ENCODE data around the gene NHLRC4. TPM values are rescaled to one million over a fixed set of nuclear protein-coding genes. Genes with fewer than 3 reads are reported as not detected.

NHLRC4 gene
- total and polyA plus RNA-seq, 2 of the 4 experiments (the other 2 are of a cell fraction) = 0.72 to 0.84 TPM

GRCh38 chr16:568401-569258, 1.8 kb downstream of the NHLRC4 start:
- no TSS peak for BruUV-seq (replicated peaks)
- Histone ChIP-seq H3K9me3 (ENCODE audit: control insufficient read depth, insufficient read depth, low read length) (no peaks in the 10 kb centered on the region), H2AK9ac (replicated peaks; ENCODE audit: low read depth, low read length, poor library complexity) (peak overlapping the region; percentile 93), H3K36me3 (ENCODE audit: control insufficient read depth, insufficient read depth, low read length) (no peaks in the 10 kb centered on the region), H4K91ac (ENCODE audit: insufficient read depth, low read depth, low read length) (no peak overlapping the region; the same call in 1 of the 2 replicates), H2BK5ac (ENCODE audit: low read depth, low read length, poor library complexity, severe bottlenecking) (no peak overlapping the region), H2BK15ac (ENCODE audit: low read depth, low read length) (no peak overlapping the region), H3K4ac (ENCODE audit: low read depth, low read length) (no peak overlapping the region), H3K23ac (ENCODE audit: low read depth, low read length) (no peak overlapping the region), H2AK5ac (ENCODE audit: low read depth, low read length) (no peak overlapping the region; the same call in 1 of the 2 replicates), H3K56ac (ENCODE audit: extremely low read depth, insufficient read depth, low read length) (no peak overlapping the region; the same call in 1 of the 2 replicates), H4K5ac (ENCODE audit: low read depth, low read length) (peak overlapping the region; percentile 97), H3K27me3 (ENCODE audit: control insufficient read depth, insufficient read depth, low read length) (no peaks in the 10 kb centered on the region), H3K4me3 (ENCODE audit: insufficient read depth, low read depth, low read length) (no peak overlapping the region), H3K27ac (ENCODE audit: insufficient read depth, low read length) (peak overlapping the region; percentile 97; the same call in 1 of the 2 replicates), H3K9ac (ENCODE audit: low read depth, low read length) (0 out of 2 replicates have a peak overlapping the region, but pooled peaks have one; percentile 6), H3K14ac (replicated peaks; ENCODE audit: low read depth, low read length) (no peak overlapping the region), H3K9me1 (ENCODE audit: insufficient read depth, low read length) (peaks cover 4% of the 10 kb centered on the region; the same call in 1 of the 2 replicates), H3K4me1 (ENCODE audit: control insufficient read depth, insufficient read depth, low read length) (peaks cover 23% of the 10 kb centered on the region), H3K18ac (ENCODE audit: low read depth, low read length) (no peak overlapping the region), H2BK120ac (ENCODE audit: low read depth, low read length) (no peak overlapping the region; the same call in 1 of the 2 replicates), H3K4me2 (ENCODE audit: low read depth, low read length) (peak overlapping the region; percentile 82; the same call in 1 of the 2 replicates), H4K20me1 (ENCODE audit: insufficient read depth, low read length) (peaks cover 8% of the 10 kb centered on the region), H2AFZ (replicated peaks; ENCODE audit: low read length, poor library complexity) (peak overlapping the region; percentile 41), H3K79me1 (ENCODE audit: low read depth in 1 of 2, low read length in 2 of 2) (peaks cover 3 to 27% of the 10 kb centered on the region in 2 experiments; a peak in 2 of 4 replicates), H4K8ac (ENCODE audit: low read depth in 2 of 2, low read length in 2 of 2) (peak overlapping the region; percentile 92 to 99; a peak in 3 of 4 replicates), H2BK20ac (ENCODE audit: low read depth, low read length) (no peak overlapping the region)
- dilution Hi-C loops (cut with HindIII; ENCODE audit: low sequenced_read_pairs, unreplicated experiment) = no loop called here
- WGBS, 2 experiments (ENCODE audit: extremely low coverage in 2 of 2, insufficient read length in 1 of 2) = 80% methylated on average over 4 of the region's 11 CpGs; no CpG with 5 or more reads in 1 of the 2 experiments
- intact Hi-C loops (cut with micrococcal nuclease) = no loop called here
- ChIA-PET CTCF (no interaction called here), POLR2A (ENCODE audit: unreplicated experiment) (no interaction called here)
- in situ Hi-C loops (cut with MboI; ENCODE audit: low sequenced_read_pairs) = no loop called here
- TF ChIP-seq FOS (IDR thresholded peaks at IDR 0.05; ENCODE audit: low read depth, low read length) = no peak
- TF ChIP-seq CEBPB (IDR thresholded peaks at IDR 0.05; ENCODE audit: low read depth, low read length) = no peak
- no peak for TF ChIP-seq POLR2A (IDR thresholded peaks at IDR 0.05; ENCODE audit: low read depth, low read length)
- ATAC-seq (ENCODE audit: low read depth) (no peak), DNase-seq (no peak)
